Endothelial cell of umbilical vein (primary cell): ENCODE measurements around the gene WASL.

Experiments
- CTCF ChIP-seq, 2 donors: IDR thresholded peaks; 1 replicate in 1 of 2; 2 replicates in 1 of 2; pipeline ENCODE4 v1.5.1; 2011; ENCODE audit warnings: low read length in 2 of 2, mild to moderate bottlenecking in 2 of 2, moderate library complexity in 2 of 2, control low read depth in 1 of 2, inconsistent platforms in 1 of 2, low read depth in 1 of 2; ENCODE audit not compliant: insufficient read depth in 1 of 2; ENCODE audit errors: extremely low read depth in 1 of 2
- EZH2 ChIP-seq: IDR thresholded peaks from 2 replicates; pipeline ENCODE4 v1.6.1; 2012; ENCODE audit warnings: borderline replicate concordance, low read depth, mild to moderate bottlenecking, moderate library complexity, low read length, inconsistent platforms; ENCODE audit not compliant: severe bottlenecking
- FOS ChIP-seq: IDR thresholded peaks from 2 replicates; pipeline ENCODE4 v1.6.1; 2011; ENCODE audit warnings: mild to moderate bottlenecking, low read length, moderate library complexity, borderline replicate concordance; ENCODE audit not compliant: insufficient read depth
- GATA2 ChIP-seq: IDR thresholded peaks from 2 replicates; pipeline ENCODE4 v1.7.0; 2011; ENCODE audit warnings: low read depth, mild to moderate bottlenecking, moderate library complexity, mixed read lengths, low read length; ENCODE audit not compliant: insufficient read length, insufficient read depth
- JUN ChIP-seq: IDR thresholded peaks from 2 replicates; pipeline ENCODE4 v1.6.1; 2011; ENCODE audit warnings: borderline replicate concordance, low read depth; ENCODE audit not compliant: insufficient read length, insufficient read depth
- MAX ChIP-seq: IDR thresholded peaks from 2 replicates; pipeline ENCODE4 v1.6.1; 2011; ENCODE audit not compliant: insufficient read depth, insufficient read length
- MYC ChIP-seq: IDR thresholded peaks from one replicate; pipeline ENCODE4 v1.6.1; 2011; ENCODE audit warnings: mild to moderate bottlenecking, low read depth, low read length
- POLR2A ChIP-seq: IDR thresholded peaks from 2 replicates; pipeline ENCODE4 v1.6.1; 2012; ENCODE audit warnings: low read depth, mild to moderate bottlenecking, control low read depth, low read length
- POLR2AphosphoS5 ChIP-seq: IDR thresholded peaks from 2 replicates; pipeline ENCODE4 v1.6.1; 2012; ENCODE audit warnings: low read depth, mild to moderate bottlenecking, control low read depth, low read length, moderate library complexity; ENCODE audit not compliant: insufficient read depth

- TF ChIP-seq CTCF (IDR thresholded peaks at IDR 0.05; ENCODE audit: extremely low read depth in 1 of 2, insufficient read depth in 1 of 2, low read depth in 1 of 2, low read length in 2 of 2) (no peak), EZH2 (no peak), POLR2AphosphoS5 (no peak), POLR2A (no peak), MAX (no peak), JUN (no peak), FOS (no peak), MYC (no peak), GATA2 (no peak)
These were observed 24.9 kb downstream of the WASL start for GRCh38 chr7:123723913-123724312.
